CD4-positive, alpha-beta T cell treated with Interferon alpha-2 for 1 hour (primary cell): ENCODE results near the gene CYTH4.

Experiments
- DNase-seq, 2 donors: peaks; one replicate each; pipeline ENCODE4 v3.0.0-alpha.2; 2020 to 2022

CYTH4 gene

GRCh38 chr22:37353839-37354238 is 71.5 kb downstream of the CYTH4 start:
- DNase-seq, result no peak

DNA sequence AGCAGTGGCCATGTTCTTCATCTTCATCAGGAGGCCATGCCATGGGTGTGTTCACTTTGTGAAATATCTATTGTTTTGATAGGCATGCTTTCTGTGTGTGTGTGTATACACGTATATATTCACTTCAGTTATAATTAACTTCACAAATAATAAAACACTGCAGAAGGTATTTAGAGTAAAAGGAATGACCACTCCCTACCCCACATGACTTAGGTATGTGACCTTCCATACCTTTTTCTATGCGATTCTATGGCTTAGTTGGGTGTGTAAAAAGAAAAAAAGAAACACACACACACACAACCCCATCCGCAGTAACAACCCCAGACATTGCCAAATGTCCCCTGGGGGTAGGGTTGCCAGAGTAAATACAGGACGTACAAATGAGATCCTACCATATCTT is 72.0 kb downstream of the CYTH4 start:
- no peak for DNase-seq

DNA sequence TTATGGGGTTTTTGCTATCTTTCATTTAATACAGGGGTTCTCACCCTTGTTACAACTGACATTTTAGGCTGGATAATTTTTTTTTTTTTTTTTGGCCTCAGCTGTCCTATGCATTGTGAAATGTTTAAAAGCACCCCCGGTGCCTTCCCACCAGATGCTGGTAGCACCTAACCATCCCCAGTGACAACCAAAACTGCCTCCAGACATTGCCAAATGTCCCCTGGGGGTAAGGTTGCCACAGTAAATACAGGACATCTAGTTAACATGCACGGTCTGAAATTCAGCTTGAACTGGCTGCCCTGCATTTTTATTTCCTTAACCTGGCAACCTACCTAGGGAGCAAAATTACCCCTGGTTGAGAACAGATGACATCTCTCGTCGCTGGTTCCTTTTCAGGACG is 72.4 kb downstream of the CYTH4 start:
- no peak for DNase-seq

DNA sequence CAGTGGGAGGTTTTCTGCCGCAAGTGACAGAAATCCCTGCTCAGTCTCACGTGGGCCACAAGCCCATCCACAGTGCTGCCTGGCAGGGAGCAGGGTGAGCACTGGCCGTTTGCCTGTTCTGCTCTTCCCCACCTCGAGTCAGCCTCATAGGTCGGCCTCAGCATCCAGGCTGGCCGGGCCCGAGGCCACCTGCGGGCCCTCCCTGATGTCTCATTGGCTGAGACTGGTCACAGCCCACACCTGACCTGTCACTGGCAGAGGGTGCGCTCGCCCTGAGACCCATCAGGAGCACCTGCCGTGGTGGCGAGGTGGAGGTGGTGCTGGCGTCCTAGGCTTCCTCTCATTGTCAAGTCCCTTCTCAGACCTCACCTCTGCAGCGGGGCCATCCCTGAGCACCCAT is 72.9 kb downstream of the CYTH4 start:
- DNase-seq, result no peak

GRCh38 chr22:37356922-37357321 is 74.6 kb downstream of the CYTH4 start:
- no peak for DNase-seq

DNA sequence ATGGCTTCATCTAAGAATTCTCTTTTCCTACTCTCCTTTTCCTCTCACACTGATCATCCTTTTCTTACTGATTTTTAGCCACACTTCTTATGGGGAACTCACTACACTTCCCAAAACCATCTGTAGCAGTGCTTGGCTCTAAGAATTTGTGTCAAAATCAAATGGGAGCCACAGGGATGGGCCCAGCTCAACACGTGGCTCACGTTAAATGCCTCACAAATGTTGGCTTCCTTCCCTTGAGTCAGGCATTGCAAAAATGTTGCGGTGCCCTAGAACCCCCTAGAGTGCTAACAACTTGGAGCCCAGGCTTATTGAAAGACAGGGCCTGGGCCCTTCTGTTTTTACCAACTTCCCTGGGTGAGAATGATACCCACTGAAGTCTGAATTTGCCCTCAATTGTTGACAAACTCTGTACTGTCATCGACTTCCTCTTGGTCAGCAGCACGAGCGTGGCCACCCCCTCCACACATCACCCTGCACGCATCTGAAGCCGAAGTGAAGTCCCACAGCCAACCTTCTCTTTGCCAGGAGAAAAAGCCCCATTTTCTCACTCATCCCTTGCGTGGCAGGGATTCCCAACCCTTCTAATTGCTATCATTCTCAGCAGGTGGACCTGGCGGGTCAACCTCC is 75.3 kb downstream of the CYTH4 start:
- DNase-seq, result no peak

GRCh38 chr22:37358386-37358785 is 76.1 kb downstream of the CYTH4 start:
- DNase-seq, result no peak

- no peak for DNase-seq
Observed at GRCh38 chr22:37358917-37359316, 76.6 kb downstream of the CYTH4 start.

- no peak for DNase-seq
Observed at GRCh38 chr22:37362621-37363020, 80.3 kb downstream of the CYTH4 start.

GRCh38 chr22:37363261-37363992 is 81.1 kb downstream of the CYTH4 start:
- DNase-seq, result no peak
